ENCODE measurements around the gene RERG. TPM values are rescaled to one million over a fixed set of nuclear protein-coding genes. Genes with fewer than 3 reads are reported as not detected.

The RERG gene, protein sequence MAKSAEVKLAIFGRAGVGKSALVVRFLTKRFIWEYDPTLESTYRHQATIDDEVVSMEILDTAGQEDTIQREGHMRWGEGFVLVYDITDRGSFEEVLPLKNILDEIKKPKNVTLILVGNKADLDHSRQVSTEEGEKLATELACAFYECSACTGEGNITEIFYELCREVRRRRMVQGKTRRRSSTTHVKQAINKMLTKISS
- under 1 TPM; 0.17 to 0.21 TPM for total RNA-seq

DNA sequence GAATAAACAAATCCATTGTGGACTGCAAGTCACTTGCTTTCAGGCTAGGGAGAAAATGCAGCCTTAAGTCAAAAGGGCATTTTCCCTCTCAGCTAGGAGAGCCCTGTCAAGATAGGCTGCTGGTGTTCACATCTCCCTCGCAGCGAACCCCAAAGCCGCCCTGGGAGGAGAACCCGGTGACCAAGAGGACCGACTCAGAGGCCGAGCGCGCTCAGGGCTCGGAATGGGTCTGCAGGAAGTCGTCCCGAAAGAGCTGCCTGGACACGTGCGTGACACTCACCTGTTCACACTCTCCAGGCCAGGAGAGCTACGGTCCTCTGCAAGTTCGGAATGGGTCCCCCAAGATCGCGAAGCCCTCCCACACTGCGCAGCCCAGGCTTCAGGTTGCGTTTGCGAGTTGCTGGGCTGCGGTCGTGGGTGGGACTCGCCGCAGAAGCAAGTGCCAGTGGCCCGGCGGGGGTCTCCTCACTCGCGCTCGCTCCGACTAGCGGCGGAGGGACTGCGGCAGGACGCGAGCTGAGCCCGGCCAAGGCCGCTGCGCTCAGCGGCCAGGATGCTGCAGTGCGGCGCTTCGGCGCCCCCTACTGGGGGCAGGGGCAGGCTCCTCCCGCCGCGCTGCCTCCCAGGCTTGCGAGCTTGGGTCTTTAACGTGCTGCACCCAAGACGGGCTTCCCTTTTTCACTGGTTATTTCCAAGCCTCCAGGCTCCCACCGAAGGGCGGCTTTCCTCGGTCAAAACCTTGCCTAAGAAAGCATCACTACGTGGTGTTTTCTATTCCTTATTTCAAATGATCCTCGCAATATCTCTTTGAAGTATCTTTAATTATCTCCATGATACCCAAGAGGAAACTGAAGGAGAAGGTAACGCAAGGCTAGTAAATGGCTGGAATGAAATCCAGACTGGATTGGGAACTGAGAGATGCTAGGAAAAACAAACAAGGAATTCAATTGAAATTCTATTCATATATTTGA is at the start of gene RERG:
RERG (minus strand) TSS at position 503 of the 971 bp plus-strand sequence. CDS start 3,928 bp downstream, outside the sequence.
- CTCF ChIA-PET = interaction anchor here (0.6 to 1.8 kb wide), 16 partner anchors 10 to 885 kb away, joined by 3 to 7 read pairs (median 4); a partner anchor contains a TSS
- DNase-seq = peak; percentile 71
- H3K9me3 Mint-ChIP-seq = no peaks in the 10 kb centered on the region
- H3K4me3 Mint-ChIP-seq = peak within 1 kb of the TSS; percentile 56
- H3K27ac Mint-ChIP-seq = peak within 1 kb of the TSS; percentile 5
- POLR2A ChIA-PET = interaction anchor here (0.6 kb wide), 1 partner anchor 1067 kb away, joined by 3 read pairs; no protein-coding TSS in a partner anchor
- peaks cover 9% of the 10 kb centered on the region for H3K4me1 Mint-ChIP-seq
- H3K36me3 Mint-ChIP-seq (ENCODE audit: low read depth) = no peaks in the 10 kb centered on the region
- H3K27me3 Mint-ChIP-seq = peaks cover 39% of the 10 kb centered on the region

- Mint-ChIP-seq H3K4me3 (no peak overlapping the region), H3K36me3 (ENCODE audit: low read depth) (no peaks in the 10 kb centered on the region), H3K4me1 (no peaks in the 10 kb centered on the region), H3K9me3 (no peaks in the 10 kb centered on the region), H3K27me3 (peaks cover 6% of the 10 kb centered on the region), H3K27ac (no peak overlapping the region)
- ChIA-PET CTCF (interaction anchor here (1.2 kb wide), 1 partner anchor 49 kb away, joined by 5 read pairs; the partner anchor contains the start of gene RERG), POLR2A (no interaction called here)
- DNase-seq = no peak
These were observed 49.4 kb upstream of the RERG start for GRCh38 chr12:15270591-15270990.

DNA sequence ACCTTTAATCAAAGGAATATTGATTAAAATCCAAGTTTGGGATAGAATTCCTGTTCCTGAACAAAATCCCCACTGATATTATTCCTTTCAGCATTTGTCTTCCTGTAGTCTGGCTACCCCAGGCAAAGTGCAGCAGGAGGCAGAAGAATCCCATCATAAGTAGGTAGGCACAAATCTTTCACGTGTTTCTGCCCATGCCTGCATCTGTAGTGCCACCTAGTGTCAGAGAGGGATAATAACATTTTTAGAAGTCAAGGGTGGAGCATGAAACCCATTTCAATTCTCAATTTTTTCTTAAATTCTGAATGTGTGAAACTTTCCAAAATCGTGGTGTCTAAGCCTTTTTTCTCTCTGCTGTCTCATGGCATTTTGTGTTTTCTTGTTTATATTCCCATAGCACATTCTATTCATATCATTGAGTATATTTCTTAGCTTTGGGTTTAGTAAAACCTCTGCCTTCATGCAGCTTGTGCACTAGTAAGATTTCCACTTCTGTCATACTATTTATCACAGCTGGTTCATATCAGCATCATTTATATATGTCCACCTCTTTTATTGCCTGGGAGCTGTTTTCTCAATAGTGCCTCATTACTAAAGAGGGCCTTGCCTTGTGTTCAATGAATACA is 47.8 kb upstream of the RERG start:
- H3K4me1 Mint-ChIP-seq = no peaks in the 10 kb centered on the region
- ChIA-PET CTCF (interaction anchor here (0.8 to 1.0 kb wide), 2 partner anchors 121 to 316 kb away, joined by 3 read pairs; no protein-coding TSS in a partner anchor), POLR2A (no interaction called here)
- no peaks in the 10 kb centered on the region for H3K36me3 Mint-ChIP-seq (ENCODE audit: low read depth)
- H3K27ac Mint-ChIP-seq = no peak overlapping the region
- peak; percentile 53 for DNase-seq
- no peak overlapping the region for H3K4me3 Mint-ChIP-seq
- peaks cover 6% of the 10 kb centered on the region for H3K27me3 Mint-ChIP-seq
- no peaks in the 10 kb centered on the region for H3K9me3 Mint-ChIP-seq

DNA sequence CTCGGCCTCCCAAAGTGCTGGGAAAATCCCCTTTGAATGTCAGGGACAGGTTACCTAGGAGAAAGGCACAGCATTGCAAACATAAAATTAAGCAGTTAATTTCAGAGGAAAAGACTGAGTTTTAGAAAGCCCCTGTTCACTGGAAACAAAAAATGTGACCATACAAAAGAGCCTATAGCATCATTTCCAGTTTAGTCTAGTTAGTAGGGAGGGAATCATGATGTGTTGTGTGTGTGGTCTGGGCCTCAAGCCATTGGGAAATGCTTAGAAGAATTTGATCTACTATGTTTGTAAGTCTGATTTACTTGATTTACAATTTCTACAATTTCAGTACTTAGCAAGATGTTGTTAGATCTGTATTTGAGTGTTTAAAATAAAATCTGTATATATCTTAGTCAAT is 47.1 kb upstream of the RERG start:
- H3K27ac Mint-ChIP-seq = no peak overlapping the region
- CTCF ChIA-PET = no interaction called here
- POLR2A ChIA-PET = no interaction called here
- H3K9me3 Mint-ChIP-seq = no peaks in the 10 kb centered on the region
- no peaks in the 10 kb centered on the region for H3K36me3 Mint-ChIP-seq (ENCODE audit: low read depth)
- no peaks in the 10 kb centered on the region for H3K4me1 Mint-ChIP-seq
- H3K27me3 Mint-ChIP-seq = peaks cover 8% of the 10 kb centered on the region
- H3K4me3 Mint-ChIP-seq = no peak overlapping the region
- DNase-seq = no peak

GRCh38 chr12:15265875-15266274 is 44.7 kb upstream of the RERG start:
- POLR2A ChIA-PET = no interaction called here
- no peak overlapping the region for H3K4me3 Mint-ChIP-seq
- H3K9me3 Mint-ChIP-seq = no peaks in the 10 kb centered on the region
- no peak overlapping the region for H3K27ac Mint-ChIP-seq
- H3K27me3 Mint-ChIP-seq = peaks cover 11% of the 10 kb centered on the region
- H3K4me1 Mint-ChIP-seq = no peaks in the 10 kb centered on the region
- CTCF ChIA-PET = no interaction called here
- H3K36me3 Mint-ChIP-seq (ENCODE audit: low read depth) = no peaks in the 10 kb centered on the region
- no peak for DNase-seq

GRCh38 chr12:15256761-15257160 is 35.5 kb upstream of the RERG start:
- DNase-seq = no peak
- CTCF ChIA-PET = no interaction called here
- no peak overlapping the region for H3K27ac Mint-ChIP-seq

GRCh38 chr12:15253990-15254389 is 32.8 kb upstream of the RERG start:
- no peaks in the 10 kb centered on the region for H3K36me3 Mint-ChIP-seq (ENCODE audit: low read depth)
- no peak for DNase-seq
- H3K4me1 Mint-ChIP-seq = no peaks in the 10 kb centered on the region
- H3K27ac Mint-ChIP-seq = no peak overlapping the region
- no peak overlapping the region for H3K4me3 Mint-ChIP-seq
- peaks cover 58% of the 10 kb centered on the region for H3K27me3 Mint-ChIP-seq
- peaks cover 2% of the 10 kb centered on the region for H3K9me3 Mint-ChIP-seq
- ChIA-PET POLR2A (no interaction called here), CTCF (no interaction called here)

More at GRCh38 chr12:15256761-15257160, 35.5 kb upstream of the RERG start:
- H3K36me3 Mint-ChIP-seq (ENCODE audit: low read depth) = no peaks in the 10 kb centered on the region
- H3K9me3 Mint-ChIP-seq = peaks cover 2% of the 10 kb centered on the region
- H3K4me3 Mint-ChIP-seq = no peak overlapping the region
- POLR2A ChIA-PET = no interaction called here
- peaks cover 44% of the 10 kb centered on the region for H3K27me3 Mint-ChIP-seq
- H3K4me1 Mint-ChIP-seq = no peaks in the 10 kb centered on the region

DNA sequence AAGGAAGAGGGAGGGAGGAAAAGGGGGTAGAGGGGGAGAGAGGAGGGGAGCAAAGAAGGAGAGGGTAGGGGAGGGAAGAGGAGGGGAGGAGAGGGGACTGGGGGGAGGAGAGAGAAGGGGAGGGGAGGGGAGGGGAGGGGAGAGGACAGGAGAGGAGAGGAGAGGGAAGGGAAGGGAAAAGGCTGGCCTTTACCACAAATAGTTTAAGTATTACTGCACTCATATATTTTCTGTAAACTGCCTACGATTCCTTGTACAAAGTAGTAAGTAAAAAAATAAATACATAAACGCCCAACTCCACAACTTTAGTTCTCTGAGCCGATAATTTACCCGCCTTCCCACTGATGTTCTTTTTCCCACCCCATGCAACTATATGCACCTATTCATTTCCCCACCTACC is 23.7 kb upstream of the RERG start:
- ChIA-PET POLR2A (no interaction called here), CTCF (no interaction called here)
- no peak overlapping the region for H3K27ac Mint-ChIP-seq
- H3K36me3 Mint-ChIP-seq (ENCODE audit: low read depth) = no peaks in the 10 kb centered on the region
- H3K27me3 Mint-ChIP-seq = peaks cover 53% of the 10 kb centered on the region
- no peak overlapping the region for H3K4me3 Mint-ChIP-seq
- no peaks in the 10 kb centered on the region for H3K9me3 Mint-ChIP-seq
- no peak for DNase-seq
- H3K4me1 Mint-ChIP-seq = no peaks in the 10 kb centered on the region

- Mint-ChIP-seq H3K27ac (no peak overlapping the region), H3K27me3 (peaks cover 53% of the 10 kb centered on the region)
These were observed 23.1 kb upstream of the RERG start for GRCh38 chr12:15244341-15244740.

DNA sequence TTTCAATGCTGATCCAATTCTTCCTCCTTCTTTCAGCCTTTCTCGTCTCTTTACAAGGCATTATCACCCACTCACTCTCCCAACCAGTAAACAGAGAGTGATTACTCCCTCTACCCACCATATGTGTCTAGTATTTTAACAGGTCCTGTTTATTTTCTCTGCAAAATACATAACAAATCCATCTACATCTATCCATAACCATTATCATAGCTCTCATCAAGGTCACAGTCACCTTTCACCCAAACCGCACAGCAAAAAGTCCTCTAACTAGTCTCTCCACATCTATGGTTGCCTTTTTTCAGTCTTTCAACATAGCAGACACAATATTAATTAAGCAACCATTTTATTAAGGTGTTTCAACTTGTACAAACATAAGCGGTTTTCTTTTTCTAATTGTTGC is 21.9 kb upstream of the RERG start:
- CTCF ChIA-PET = no interaction called here
- H3K4me1 Mint-ChIP-seq = no peaks in the 10 kb centered on the region
- DNase-seq = no peak
- H3K27me3 Mint-ChIP-seq = peaks cover 46% of the 10 kb centered on the region
- POLR2A ChIA-PET = no interaction called here
- no peak overlapping the region for H3K27ac Mint-ChIP-seq
- no peaks in the 10 kb centered on the region for H3K36me3 Mint-ChIP-seq (ENCODE audit: low read depth)
- no peak overlapping the region for H3K4me3 Mint-ChIP-seq
- H3K9me3 Mint-ChIP-seq = no peaks in the 10 kb centered on the region

More at GRCh38 chr12:15244341-15244740, 23.1 kb upstream of the RERG start:
- no peak for DNase-seq
- no peaks in the 10 kb centered on the region for H3K4me1 Mint-ChIP-seq
- no peaks in the 10 kb centered on the region for H3K36me3 Mint-ChIP-seq (ENCODE audit: low read depth)
- POLR2A ChIA-PET = no interaction called here
- no peaks in the 10 kb centered on the region for H3K9me3 Mint-ChIP-seq
- H3K4me3 Mint-ChIP-seq = no peak overlapping the region
- CTCF ChIA-PET = no interaction called here

GRCh38 chr12:15240898-15241297 is 19.7 kb upstream of the RERG start:
- ChIA-PET POLR2A (no interaction called here), CTCF (no interaction called here)
- no peaks in the 10 kb centered on the region for H3K9me3 Mint-ChIP-seq
- H3K4me3 Mint-ChIP-seq = no peak overlapping the region
- DNase-seq = no peak
- H3K4me1 Mint-ChIP-seq = no peaks in the 10 kb centered on the region
- no peak overlapping the region for H3K27ac Mint-ChIP-seq
- no peaks in the 10 kb centered on the region for H3K36me3 Mint-ChIP-seq (ENCODE audit: low read depth)
- peaks cover 42% of the 10 kb centered on the region for H3K27me3 Mint-ChIP-seq

GRCh38 chr12:15234508-15234907 is 13.3 kb upstream of the RERG start:
- CTCF ChIA-PET = no interaction called here

DNA sequence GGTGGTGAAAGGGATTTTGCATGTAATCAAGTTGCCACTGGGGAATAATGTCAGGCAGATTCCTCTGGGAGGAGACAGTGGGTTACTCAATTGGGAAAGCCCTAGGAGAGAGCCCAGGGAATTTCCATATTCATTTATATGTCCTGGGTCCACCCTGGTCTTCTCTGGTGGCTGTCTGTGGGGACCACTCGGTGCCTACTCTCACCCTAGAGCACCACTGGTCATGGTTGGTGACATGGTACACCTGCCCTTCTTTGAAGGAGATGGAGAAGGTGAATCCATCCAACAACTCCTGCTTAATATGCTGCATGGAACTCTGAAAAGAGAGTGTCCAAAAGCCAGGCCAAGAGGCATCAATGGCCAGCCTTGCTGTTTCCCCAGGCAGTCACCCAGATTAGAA is 12.8 kb upstream of the RERG start:
- POLR2A ChIA-PET = no interaction called here
- CTCF ChIA-PET = no interaction called here
- no peak for DNase-seq
- no peak overlapping the region for H3K27ac Mint-ChIP-seq
- H3K27me3 Mint-ChIP-seq = peaks cover 40% of the 10 kb centered on the region
- no peak overlapping the region for H3K4me3 Mint-ChIP-seq
- H3K36me3 Mint-ChIP-seq (ENCODE audit: low read depth) = no peaks in the 10 kb centered on the region
- H3K9me3 Mint-ChIP-seq = no peaks in the 10 kb centered on the region
- H3K4me1 Mint-ChIP-seq = no peaks in the 10 kb centered on the region

More at GRCh38 chr12:15234508-15234907, 13.3 kb upstream of the RERG start:
- POLR2A ChIA-PET = no interaction called here
- no peaks in the 10 kb centered on the region for H3K36me3 Mint-ChIP-seq (ENCODE audit: low read depth)
- no peak overlapping the region for H3K27ac Mint-ChIP-seq
- no peak overlapping the region for H3K4me3 Mint-ChIP-seq
- no peaks in the 10 kb centered on the region for H3K9me3 Mint-ChIP-seq
- peaks cover 37% of the 10 kb centered on the region for H3K27me3 Mint-ChIP-seq
- DNase-seq = no peak
- H3K4me1 Mint-ChIP-seq = no peaks in the 10 kb centered on the region
